Middle frontal gyrus (tissue), 1 donor: ENCODE results near the gene AGO3.
A peak's percentile ranks its signal among the peaks of the same experiment; 100 is the strongest.

ENCODE experiments used
- DNase-seq: peaks from one replicate; pipeline ENCODE4 v3.0.0-alpha.2; 2015; ENCODE audit warnings: low spot score; ENCODE audit errors: extremely low spot score

Gene AGO3

DNA sequence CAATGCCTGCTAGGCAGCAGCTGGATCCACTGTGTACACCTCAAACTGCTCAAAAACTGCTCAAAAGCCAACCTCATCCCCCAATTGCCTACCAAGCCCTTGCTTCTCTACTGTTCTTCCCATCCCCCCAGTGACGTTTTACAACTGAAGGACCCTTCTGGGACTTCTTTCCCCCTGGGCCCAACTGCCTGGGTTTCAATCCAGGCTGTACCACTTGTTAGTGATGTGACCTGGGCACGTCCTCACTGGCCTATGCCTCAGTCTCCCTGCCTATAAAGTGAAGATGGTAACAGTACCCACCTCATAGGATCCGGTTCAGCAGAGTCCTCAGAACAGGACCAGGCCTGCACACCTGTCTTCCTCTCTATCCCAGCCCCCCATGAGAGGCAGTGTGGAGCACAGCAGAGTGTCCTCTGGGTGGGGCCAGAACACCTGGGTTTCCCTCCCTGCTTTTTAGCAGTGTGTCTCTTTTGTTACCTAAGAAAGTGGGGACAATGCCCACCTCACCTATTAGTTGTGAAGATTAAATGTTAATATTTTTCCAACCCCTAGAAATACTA, 151.1 kb downstream of the AGO3 start:
- DNase-seq = no peak

GRCh38 chr1:36083219-36083618, 152.3 kb downstream of the AGO3 start:
- DNase-seq = no peak

GRCh38 chr1:36083635-36084496, 153.0 kb downstream of the AGO3 start, which contains the start of gene TEKT2:
TEKT2 (plus strand) TSS chr1:36084094; CDS start chr1:36084922, 828 bp downstream.
- DNase-seq = no peak

DNA sequence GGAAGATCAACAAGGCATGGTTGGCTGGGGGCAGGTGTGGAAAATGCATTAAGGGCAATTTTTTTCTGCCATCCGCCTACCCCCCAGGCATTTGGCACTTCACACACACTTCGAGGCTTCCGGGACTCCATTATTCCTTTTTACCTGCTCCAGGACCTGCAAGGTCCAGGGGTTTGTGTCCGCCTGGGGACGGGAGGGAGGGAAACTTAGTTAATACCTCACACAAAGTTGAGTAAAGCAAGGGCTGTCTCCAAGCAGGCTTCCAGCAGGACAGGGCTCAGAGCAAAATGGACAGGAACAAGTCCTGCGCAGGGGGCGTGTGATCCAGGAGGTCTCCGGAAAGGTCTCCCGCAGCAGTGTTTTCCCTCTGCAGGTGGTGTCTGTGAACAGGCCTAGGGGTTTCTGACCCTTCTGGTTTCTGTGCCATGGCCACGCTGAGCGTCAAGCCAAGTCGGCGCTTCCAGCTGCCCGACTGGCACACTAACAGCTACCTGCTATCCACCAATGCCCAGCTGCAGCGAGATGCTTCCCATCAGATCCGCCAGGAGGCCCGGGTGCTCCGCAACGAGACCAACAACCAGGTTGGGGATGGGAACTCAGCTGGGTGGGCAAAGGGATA, 153.7 kb downstream of the AGO3 start:
- no peak for DNase-seq

DNA sequence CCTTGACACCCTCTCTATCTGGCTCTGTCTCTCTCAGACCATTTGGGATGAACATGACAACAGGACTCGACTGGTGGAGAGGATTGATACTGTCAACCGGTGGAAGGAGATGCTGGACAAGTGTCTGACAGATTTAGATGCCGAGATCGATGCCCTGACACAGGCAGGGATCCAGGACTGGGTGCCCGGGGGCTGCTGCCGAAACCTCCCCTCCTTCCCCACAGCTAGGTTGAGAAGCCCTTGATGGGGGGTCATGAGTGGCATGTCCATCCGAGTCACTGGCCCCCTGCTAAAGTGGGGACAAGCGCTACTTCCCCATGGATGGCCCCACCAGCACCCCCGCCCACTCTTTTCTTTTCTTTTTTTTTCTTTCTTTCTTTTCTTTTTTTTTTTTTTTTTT, 154.2 kb downstream of the AGO3 start:
- no peak for DNase-seq

DNA sequence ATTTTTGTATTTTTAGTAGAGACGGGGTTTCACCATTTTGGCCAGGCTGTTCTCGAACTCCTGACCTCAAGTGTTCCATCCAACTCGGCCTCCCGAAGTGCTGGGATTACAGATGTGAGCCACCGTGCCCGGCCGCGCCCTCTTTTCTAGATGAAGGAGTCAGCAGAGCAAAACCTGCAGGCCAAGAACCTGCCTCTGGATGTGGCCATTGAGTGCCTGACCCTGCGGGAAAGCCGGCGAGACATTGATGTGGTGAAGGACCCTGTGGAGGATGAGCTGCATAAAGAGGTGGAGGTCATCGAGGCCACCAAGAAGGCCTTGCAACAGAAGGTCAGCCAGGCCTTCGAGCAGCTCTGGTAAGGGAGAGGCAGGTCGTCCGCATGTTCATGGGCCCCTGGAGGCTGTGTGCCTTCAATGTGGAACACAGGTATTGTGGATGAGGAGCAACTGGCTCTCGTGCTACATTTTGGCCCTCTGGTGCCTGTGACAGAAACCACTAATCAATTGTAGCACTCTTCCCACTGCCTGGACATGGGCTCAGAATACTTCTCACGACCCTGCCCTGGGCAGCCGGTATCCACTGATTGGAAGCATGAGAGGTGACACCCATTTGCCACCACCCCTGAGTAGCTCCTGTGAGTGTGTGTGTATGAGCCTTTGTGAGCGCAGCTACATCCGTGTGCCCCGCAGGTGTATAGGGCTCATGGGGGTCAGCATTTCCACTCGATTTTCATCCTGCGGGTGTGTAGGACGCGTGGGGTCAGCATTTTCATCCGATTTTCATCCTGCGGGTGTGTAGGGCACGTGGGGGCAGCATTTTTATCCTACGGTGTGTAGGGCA, 155.0 kb downstream of the AGO3 start:
- no peak for DNase-seq

DNA sequence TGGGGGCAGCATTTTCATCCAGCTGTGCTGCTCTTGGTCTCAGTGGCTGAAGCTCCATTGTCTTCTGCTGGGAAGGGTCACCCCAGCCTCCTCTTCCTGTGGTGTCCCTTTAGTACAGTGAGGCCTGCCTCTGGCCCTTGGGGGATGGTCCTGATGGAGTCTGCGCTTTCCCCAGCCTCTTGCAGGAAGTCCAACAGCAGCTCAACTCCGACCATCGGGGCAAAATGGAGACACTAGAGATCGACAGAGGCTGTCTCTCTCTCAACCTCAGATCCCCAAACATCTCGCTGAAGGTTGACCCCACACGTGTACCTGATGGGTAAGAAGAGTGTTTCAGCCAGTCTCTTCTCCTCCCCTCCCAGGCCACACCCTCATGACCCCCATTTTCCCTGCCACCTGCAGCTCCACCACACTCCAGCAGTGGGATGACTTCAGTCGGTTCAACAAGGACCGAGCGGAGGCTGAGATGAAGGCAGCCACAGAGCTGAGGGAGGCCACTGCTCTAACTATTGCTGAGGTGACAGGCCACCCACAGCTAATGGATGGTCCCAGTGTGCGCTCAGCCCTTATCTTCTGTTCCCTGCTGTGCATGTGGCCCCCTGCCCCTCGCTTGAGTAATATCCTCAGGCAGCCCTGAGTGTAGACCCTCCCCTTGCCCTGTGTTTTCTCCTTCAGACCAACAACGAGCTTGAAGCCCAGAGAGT, 155.8 kb downstream of the AGO3 start:
- DNase-seq = no peak

GRCh38 chr1:36087233-36088123, 156.6 kb downstream of the AGO3 start:
- DNase-seq = no peak

DNA sequence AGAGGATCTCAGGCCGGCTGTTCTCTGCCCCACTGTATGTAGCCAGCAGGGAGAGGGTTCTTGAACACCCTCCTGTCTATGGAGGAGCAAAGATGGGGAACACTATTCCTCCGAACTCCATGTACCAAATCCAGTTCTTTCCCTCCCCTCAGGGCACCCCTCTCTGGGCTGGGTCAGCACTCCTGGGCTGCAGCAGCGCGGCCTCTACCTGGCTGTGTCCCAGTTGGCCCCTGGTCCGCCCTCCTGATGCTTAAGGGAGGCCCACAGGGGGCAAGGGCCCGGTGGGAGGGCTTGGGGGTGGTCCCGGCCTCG, 157.3 kb downstream of the AGO3 start:
- DNase-seq = no peak

- DNase-seq = peak; percentile 77
These were observed 157.9 kb downstream of the AGO3 start, which contains the start of gene ADPRS for GRCh38 chr1:36088577-36089392. ADPRS (plus strand) TSS chr1:36088892; CDS start chr1:36088905, 13 bp downstream.

- no peak for DNase-seq
These were observed 158.7 kb downstream of the AGO3 start for GRCh38 chr1:36089393-36090121.

GRCh38 chr1:36091141-36091540, 160.2 kb downstream of the AGO3 start:
- no peak for DNase-seq

DNA sequence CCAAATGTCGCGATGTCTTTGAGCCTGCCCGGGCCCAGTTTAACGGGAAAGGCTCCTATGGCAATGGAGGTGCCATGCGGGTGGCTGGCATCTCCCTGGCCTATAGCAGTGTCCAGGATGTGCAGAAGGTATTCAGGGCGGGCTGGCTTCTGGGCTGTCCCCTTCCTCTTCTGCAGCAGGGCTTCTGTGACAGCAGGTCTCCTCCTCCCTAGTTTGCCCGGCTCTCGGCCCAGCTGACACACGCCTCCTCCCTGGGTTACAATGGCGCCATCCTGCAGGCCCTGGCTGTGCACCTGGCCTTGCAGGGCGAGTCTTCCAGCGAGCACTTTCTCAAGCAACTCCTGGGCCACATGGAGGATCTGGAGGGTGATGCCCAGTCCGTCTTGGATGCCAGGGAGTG, 160.8 kb downstream of the AGO3 start:
- DNase-seq = no peak

DNA sequence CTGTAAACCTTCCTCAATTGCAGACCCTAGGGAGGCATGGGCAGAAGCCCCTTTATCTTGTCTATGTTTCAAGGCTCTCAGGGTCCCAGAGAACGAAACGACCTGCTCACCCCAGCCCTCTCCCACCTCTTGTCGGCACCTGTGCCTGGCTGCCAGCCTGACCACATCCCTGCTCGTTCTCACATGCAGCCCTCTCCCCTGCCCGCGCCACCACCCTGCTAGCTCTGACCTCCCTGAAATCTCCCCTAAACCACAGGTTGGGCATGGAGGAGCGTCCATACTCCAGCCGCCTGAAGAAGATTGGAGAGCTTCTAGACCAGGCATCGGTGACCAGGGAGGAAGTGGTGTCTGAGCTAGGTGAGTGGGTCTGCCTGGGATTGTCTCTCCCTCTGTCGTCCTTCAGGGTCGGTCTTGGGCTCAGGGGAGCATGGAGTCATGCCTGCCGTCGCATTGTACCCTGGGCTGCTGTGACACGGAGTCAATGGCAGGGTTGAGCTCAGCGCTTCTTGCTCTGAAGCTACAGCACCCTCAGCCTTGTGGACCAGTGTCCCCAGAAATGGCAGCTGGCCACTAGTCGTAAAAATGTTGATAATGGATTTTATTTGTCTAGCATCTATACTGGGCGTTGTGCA, 161.4 kb downstream of the AGO3 start:
- no peak for DNase-seq

- DNase-seq = no peak
These were observed 161.9 kb downstream of the AGO3 start for GRCh38 chr1:36092798-36093185.

DNA sequence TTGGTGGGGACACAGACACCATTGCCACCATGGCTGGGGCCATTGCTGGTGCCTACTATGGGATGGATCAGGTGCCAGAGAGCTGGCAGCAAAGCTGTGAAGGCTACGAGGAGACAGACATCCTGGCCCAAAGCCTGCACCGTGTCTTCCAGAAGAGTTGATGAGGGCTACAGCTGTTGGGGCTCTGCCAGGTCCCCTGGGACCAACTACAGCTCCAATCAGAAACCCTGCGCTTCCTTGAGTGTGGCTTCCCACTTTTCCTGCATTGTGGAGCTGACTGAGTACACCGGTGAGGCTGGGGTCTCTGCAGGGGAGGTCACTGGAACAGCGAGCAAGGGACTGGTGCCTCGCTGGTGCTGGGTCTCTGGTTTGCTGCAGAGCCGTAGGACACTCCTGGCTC, 162.3 kb downstream of the AGO3 start:
- no peak for DNase-seq

DNA sequence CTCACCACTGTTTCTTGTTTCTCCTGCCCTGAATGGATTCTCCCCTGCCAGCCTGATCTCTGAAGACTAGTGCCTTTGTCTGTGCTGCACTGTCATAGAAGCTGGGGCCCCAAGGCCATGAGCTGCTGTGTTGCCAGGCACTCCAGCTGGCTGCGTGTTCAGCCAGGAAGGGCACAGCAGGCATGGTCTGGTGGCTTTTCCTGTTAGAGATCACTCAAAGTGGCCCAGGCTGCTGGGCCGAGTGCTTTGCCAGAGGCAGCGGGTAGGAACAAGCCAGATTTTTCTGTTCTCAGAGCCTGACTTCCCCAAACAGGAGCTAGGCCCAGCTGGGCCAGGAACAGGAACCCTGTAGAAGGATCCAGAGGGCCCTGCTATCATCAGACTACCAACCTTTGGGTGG, 163.0 kb downstream of the AGO3 start:
- DNase-seq = peak; percentile 73

DNA sequence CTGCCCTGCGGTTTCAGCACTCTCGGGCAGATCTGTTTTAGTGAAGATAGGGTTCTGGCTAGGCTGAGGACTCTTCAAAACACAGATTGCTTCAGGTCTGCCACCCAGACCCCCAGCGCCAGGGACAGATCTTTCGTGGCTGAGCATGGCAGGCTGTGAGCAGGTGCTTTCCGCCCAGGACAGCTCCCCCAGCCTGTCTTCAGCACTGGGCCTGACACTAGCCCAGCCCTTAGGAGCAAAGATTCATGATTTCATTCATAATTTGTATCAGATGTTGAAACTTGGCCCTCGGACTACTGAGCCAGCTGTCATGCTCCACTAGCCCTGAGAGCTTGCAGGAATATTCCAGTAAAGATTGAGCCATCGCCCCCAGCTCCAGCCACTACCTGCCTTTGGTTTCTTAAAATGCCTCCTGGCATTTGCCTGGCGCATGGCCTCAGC, 163.7 kb downstream of the AGO3 start:
- no peak for DNase-seq
